Calu3 (cell line): ENCODE measurements around the gene CGN. TPM values are rescaled to one million over a fixed set of nuclear protein-coding genes. Genes with fewer than 3 reads are reported as not detected.

Experiments used
- BruUV-seq: library from RNA; stranded (reverse); fragments of 400-500 nt; replicated peaks from 2 replicates; lab custom pipeline; 2021; lab: Mats Ljungman, UMichigan
- CTCF ChIA-PET: fragments of 300-600 bp; sonication (Branson Sonifier 250); formaldehyde crosslinking; loops from one replicate; lab custom pipeline; 2022; ENCODE audit warnings: antibody characterized with exemption; lab: Charles Lee
- DNase-seq: peaks from one replicate; pipeline ENCODE4 v3.0.0; 2022
- H3K27ac Mint-ChIP-seq: one replicate; pipeline ENCODE4 v1.8.0; 2022; ENCODE audit warnings: mixed read lengths; ENCODE audit not compliant: unreplicated experiment
- H3K27me3 Mint-ChIP-seq: one replicate; pipeline ENCODE4 v1.8.0; 2022; ENCODE audit warnings: mixed read lengths; ENCODE audit not compliant: unreplicated experiment
- H3K36me3 Mint-ChIP-seq: one replicate; pipeline ENCODE4 v1.8.0; 2022; ENCODE audit warnings: mild to moderate bottlenecking, moderate library complexity, mixed read lengths; ENCODE audit not compliant: insufficient read depth, unreplicated experiment
- H3K4me1 Mint-ChIP-seq: one replicate; pipeline ENCODE4 v1.8.0; 2022; ENCODE audit warnings: mild to moderate bottlenecking, low read depth, mixed read lengths; ENCODE audit not compliant: unreplicated experiment
- H3K4me3 Mint-ChIP-seq: one replicate; pipeline ENCODE4 v1.8.0; 2022; ENCODE audit warnings: mild to moderate bottlenecking, low read depth, moderate library complexity, mixed read lengths; ENCODE audit not compliant: unreplicated experiment
- H3K9me3 Mint-ChIP-seq: one replicate; pipeline ENCODE4 v1.8.0; 2022; ENCODE audit warnings: low read depth, mixed read lengths; ENCODE audit not compliant: unreplicated experiment
- CTCF ChIP-seq: fragments of 200-600 bp; IDR thresholded peaks from one replicate; pipeline ENCODE4 v1.8.0; 2022; ENCODE audit warnings: antibody characterized with exemption; ENCODE audit not compliant: unreplicated experiment
- intact Hi-C: fragments of 100-400 bp; cut with micrococcal nuclease; formaldehyde crosslinking; loops from one replicate; pipeline ENCODE4 v1.10.0; 2022; ENCODE audit not compliant: unreplicated experiment
- total RNA-seq: library from RNA; stranded (reverse); gene quantifications from 2 replicates; pipeline ENCODE4 v1.2.3, GENCODE V29; 2022

CGN gene
- total RNA-seq, 1 experiment from 2014 or later = 113 TPM

GRCh38 chr1:151512801-151513625 lies 1.8 kb downstream of the CGN start:
- no peak for TF ChIP-seq CTCF
- CTCF ChIA-PET = interaction anchor here (0.6 to 2.4 kb wide), 7 partner anchors 18 to 69 kb away, joined by 3 to 7 read pairs (median 5); partner anchors contain the start of genes POGZ and TUFT1

GRCh38 chr1:151513626-151514121 lies 2.5 kb downstream of the CGN start:
- CTCF ChIA-PET = interaction anchor here (0.6 to 2.4 kb wide), 9 partner anchors 19 to 167 kb away, joined by 3 to 7 read pairs (median 4); partner anchors contain the start of genes POGZ and TUFT1
- DNase-seq = peak; percentile 93
- H3K9me3 Mint-ChIP-seq = no peaks in the 10 kb centered on the region
- H3K27me3 Mint-ChIP-seq = no peaks in the 10 kb centered on the region
- peak overlapping the region; percentile 76 for H3K4me3 Mint-ChIP-seq
- H3K4me1 Mint-ChIP-seq = peaks cover 46% of the 10 kb centered on the region
- intact Hi-C loops = loop anchor here (1.0 to 5.0 kb wide), 3 partner anchors 54 to 316 kb away; partner anchors contain the start of genes PIP5K1A and POGZ
- BruUV-seq = no TSS peak
- peaks cover 82% of the 10 kb centered on the region for H3K36me3 Mint-ChIP-seq
- peak overlapping the region; percentile 87 for H3K27ac Mint-ChIP-seq
- no peak for TF ChIP-seq CTCF

More at GRCh38 chr1:151512801-151513625, 1.8 kb downstream of the CGN start:
- H3K27me3 Mint-ChIP-seq = no peaks in the 10 kb centered on the region
- BruUV-seq = TSS peak; percentile 77
- H3K36me3 Mint-ChIP-seq = peaks cover 77% of the 10 kb centered on the region
- peak overlapping the region; percentile 87 for H3K27ac Mint-ChIP-seq
- H3K4me1 Mint-ChIP-seq = peaks cover 46% of the 10 kb centered on the region
- peak; percentile 93 for DNase-seq
- H3K9me3 Mint-ChIP-seq = no peaks in the 10 kb centered on the region
- intact Hi-C loops = loop anchor here (1.0 to 5.0 kb wide), 3 partner anchors 54 to 316 kb away; partner anchors contain the start of genes PIP5K1A and POGZ
- peak overlapping the region; percentile 76 for H3K4me3 Mint-ChIP-seq

- CTCF ChIA-PET = interaction anchor here (0.6 to 2.4 kb wide), 7 partner anchors 25 to 167 kb away, joined by 3 to 7 read pairs (median 4); partner anchors contain the start of gene TUFT1
- H3K27ac Mint-ChIP-seq = peak overlapping the region; percentile 87
- intact Hi-C loops = loop anchor here (5.0 kb wide), 1 partner anchor 317 kb away; the partner anchor contains the start of gene PIP5K1A
- H3K9me3 Mint-ChIP-seq = no peaks in the 10 kb centered on the region
- peaks cover 46% of the 10 kb centered on the region for H3K4me1 Mint-ChIP-seq
- no peaks in the 10 kb centered on the region for H3K27me3 Mint-ChIP-seq
- peak overlapping the region; percentile 76 for H3K4me3 Mint-ChIP-seq
- no peak for TF ChIP-seq CTCF
- DNase-seq = no peak
- H3K36me3 Mint-ChIP-seq = peaks cover 86% of the 10 kb centered on the region
- no TSS peak for BruUV-seq
Observed at GRCh38 chr1:151514366-151514765, 3.2 kb downstream of the CGN start.

- H3K27ac Mint-ChIP-seq = peak overlapping the region; percentile 68
- no TSS peak for BruUV-seq
- H3K4me1 Mint-ChIP-seq = peaks cover 48% of the 10 kb centered on the region
- DNase-seq = no peak
- H3K9me3 Mint-ChIP-seq = no peaks in the 10 kb centered on the region
- H3K36me3 Mint-ChIP-seq = peaks cover 88% of the 10 kb centered on the region
- H3K27me3 Mint-ChIP-seq = no peaks in the 10 kb centered on the region
- peak overlapping the region; percentile 76 for H3K4me3 Mint-ChIP-seq
- intact Hi-C loops = no loop called here
- CTCF ChIA-PET = no interaction called here
- no peak for TF ChIP-seq CTCF
Observed at GRCh38 chr1:151515265-151515664, 4.1 kb downstream of the CGN start.
